Adrenal gland (tissue), 5 donors: ENCODE measurements around the gene NAT9.

ENCODE experiments used
- CTCF ChIP-seq, 6 experiments: fragments of 450-650 bp in 4 of 6; fragments of 200-600 bp in 2 of 6; sonication (generic) in 1 of 6; IDR thresholded peaks; 1 replicate in 5 of 6; 2 replicates in 1 of 6; pipeline versions ENCODE4 v1.5.1 to v1.8.0; 2016 to 2021; ENCODE audit warnings: antibody characterized with exemption in 6 of 6, mild to moderate bottlenecking in 2 of 6, moderate library complexity in 1 of 6
- POLR2A ChIP-seq, 2 donors: fragments of 450-650 bp; IDR thresholded peaks; one replicate each; pipeline ENCODE4 v1.6.1; 2017; ENCODE audit warnings: antibody characterized with exemption in 2 of 2, mild to moderate bottlenecking in 2 of 2, moderate library complexity in 1 of 2
- donor health status: DM: no; HTN: no; CAD: no.

GRCh38 chr17:74730491-74731346 is 45.4 kb downstream of the NAT9 start:
- TF ChIP-seq POLR2A (IDR thresholded peaks at IDR 0.05), result no peak
- TF ChIP-seq CTCF (IDR thresholded peaks at IDR 0.05), result no peak
